Nucleus accumbens (tissue), 56 donors: ENCODE measurements around the gene SDF2.
A peak's percentile ranks its signal among the peaks of the same experiment; 100 is the strongest.
"Not testable (repeated sequence)": the region's sequence is repeated elsewhere in the genome, so short reads cannot be mapped to it uniquely, and the experiment has no call there.

Source experiments
- DNase-seq, 56 donors: peaks; one replicate each; lab custom pipeline; 2025; lab: John Stamatoyannopoulos, UW

The SDF2 gene

GRCh38 chr17:28643983-28644786 lies 17.5 kb downstream of the SDF2 start:
- DNase-seq, result peak in 15 of 56 donors; percentile 1 to 54 (median 19)

- DNase-seq, result no peak
Measured at GRCh38 chr17:28641579-28641978, 20.1 kb downstream of the SDF2 start.

DNA sequence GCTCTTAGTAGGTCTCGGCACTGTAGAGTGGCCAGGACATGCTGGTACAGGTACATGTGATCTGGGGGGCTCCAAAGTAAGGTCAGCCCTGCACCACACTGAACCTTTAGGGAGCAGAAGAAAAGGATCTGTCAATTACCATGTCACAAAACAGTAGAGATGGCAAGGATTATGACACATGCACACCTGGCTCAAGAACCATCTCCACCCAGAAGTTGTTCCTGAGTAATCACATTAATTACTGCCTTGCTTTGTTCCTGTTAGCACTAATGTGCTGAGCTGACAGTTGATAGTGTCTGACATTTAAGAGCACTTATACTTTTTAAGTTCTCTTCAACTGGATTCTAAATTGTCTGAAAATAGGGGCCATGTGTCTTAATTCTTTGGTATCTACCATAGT lies 26.2 kb downstream of the SDF2 start:
- no peak for DNase-seq

DNA sequence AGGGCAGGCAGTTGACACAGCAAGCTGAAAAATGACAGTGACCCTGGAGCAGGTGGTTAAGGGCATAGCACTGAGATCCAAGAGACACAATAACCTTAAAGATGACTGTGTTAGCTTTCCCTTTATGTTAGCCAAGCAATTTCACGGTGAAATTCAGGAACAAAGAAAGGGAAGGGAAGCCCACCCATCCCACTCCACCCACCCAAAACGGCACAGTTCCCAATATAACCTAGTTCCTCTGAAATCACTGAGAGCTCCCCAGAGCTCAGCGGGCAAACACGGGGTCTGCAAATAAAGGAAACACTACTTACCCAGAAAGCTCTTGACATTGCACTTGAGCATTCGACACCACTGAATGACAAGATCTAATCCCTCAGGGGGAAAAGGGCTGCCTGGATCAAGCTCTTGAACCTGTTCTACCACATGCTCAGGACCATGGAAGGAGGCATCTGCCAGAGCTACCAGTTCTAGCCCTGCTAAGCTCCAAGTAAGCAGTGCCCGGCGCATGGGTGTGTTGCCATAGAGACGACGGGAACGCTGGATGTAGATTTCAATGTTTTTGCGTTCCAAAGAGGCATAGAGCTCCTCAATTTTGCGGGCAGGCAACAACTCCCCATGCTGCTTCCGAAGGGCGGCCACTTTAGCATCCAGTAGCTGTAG lies 27.4 kb downstream of the SDF2 start:
- DNase-seq, result peak in 4 of 56 donors; percentile 1 to 40 (median 19)

GRCh38 chr17:28626818-28627217 lies 34.9 kb downstream of the SDF2 start:
- no peak for DNase-seq

DNA sequence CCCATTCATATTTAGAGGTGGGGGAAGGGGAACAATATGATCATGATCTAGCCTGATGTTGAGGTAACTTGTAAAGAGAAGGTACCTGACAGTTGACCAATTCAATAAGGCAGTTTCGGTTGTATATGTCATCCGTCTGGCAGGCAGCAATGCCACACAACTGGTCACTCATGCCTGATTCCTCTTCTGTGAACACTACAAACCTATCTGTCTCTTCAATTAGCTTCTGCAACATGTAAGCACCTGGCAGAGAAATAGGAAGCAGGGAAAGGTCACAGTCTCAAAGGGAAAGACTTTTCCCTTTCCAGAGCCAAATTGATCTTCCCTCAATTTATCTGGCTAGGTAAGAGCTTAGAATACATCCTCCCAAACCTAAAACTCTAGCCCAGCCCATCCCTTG lies 37.6 kb downstream of the SDF2 start:
- DNase-seq, result no peak

DNA sequence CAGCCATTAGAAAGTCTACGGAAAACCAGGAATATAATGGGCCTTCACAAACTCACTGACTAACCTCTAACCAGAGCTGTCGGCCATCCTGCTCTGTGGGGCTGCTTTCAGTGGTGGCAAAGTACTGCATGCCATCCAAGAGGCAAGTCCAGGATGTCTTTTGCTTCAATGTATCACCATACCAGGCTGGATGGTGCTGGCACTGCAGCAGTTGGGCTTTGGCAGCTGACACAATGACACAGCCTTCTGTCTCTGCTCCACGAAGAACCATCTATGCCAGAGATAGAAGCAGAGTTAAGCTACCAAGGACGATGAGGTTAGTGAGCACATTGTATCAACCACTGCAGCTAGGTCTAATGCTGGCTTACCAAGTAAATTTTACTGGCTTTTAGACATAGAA lies 38.0 kb downstream of the SDF2 start:
- DNase-seq, result no peak

DNA sequence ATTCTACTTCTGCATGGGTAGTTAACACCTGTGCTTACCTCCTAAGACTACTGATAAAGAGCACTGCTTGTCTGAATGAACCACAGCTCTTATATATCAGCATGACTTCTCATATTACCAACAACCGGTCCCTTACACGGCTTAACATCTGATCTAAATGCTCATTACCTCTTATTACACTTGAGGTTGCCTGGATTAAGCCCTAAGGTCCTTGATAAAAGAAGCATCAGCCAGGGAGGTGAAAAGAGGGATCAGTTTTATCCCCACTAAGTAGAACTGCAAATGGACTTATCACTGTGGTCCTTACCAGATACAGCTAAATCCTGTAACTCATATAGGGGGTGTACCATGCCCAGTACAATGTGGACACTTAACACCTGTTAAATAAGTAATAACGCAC lies 39.5 kb downstream of the SDF2 start:
- no peak for DNase-seq

DNA sequence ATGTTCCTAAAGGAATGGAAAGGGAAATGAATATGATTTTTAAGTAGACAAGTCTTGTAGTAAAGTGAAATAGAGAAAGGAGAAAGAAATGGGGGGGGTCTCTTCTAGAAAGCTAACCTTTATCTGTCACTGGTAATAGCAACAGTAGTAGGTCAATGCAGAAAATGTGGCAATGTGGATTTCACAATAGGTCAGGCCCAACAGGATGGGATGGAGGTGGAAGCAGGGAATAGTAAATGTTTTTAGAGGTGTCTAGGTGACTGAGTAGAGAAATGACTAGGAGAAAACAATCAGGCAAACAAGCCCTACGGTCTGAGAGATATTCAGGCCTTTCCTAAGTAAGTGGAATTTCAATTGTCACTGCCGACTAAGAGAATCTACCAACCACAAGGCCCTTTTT lies 41.7 kb downstream of the SDF2 start:
- no peak for DNase-seq

GRCh38 chr17:28618464-28618863 lies 43.2 kb downstream of the SDF2 start:
- no peak for DNase-seq

DNA sequence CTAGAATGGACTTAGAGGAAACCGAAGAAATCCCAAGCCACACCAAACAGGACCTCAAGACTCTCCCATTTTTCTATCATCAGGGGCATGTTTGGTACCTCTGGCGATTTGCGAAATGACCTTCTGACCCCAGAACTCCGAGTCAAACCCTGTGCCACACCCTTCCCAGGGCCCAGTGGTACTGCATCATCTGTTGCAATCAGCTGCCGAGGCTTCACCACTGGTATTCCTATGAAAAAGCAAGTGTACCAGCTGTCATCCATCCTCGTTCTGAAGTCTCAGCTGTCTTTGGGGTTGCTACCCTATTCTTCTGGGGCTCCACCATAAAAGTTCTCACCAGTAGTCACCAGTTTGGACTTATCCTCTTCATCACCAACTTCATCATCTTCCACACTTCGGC lies 45.4 kb downstream of the SDF2 start:
- no peak for DNase-seq

GRCh38 chr17:28615260-28615940 lies 46.3 kb downstream of the SDF2 start:
- DNase-seq, result no peak

GRCh38 chr17:28613931-28614381 lies 47.8 kb downstream of the SDF2 start, which contains the start of gene RSKR:
Gene RSKR, minus strand, starts transcription at chr17:28614185. Its CDS starts 24 bp downstream, at chr17:28614161.
- peak in 42 of 56 donors; percentile 1 to 78 (median 42) for DNase-seq

DNA sequence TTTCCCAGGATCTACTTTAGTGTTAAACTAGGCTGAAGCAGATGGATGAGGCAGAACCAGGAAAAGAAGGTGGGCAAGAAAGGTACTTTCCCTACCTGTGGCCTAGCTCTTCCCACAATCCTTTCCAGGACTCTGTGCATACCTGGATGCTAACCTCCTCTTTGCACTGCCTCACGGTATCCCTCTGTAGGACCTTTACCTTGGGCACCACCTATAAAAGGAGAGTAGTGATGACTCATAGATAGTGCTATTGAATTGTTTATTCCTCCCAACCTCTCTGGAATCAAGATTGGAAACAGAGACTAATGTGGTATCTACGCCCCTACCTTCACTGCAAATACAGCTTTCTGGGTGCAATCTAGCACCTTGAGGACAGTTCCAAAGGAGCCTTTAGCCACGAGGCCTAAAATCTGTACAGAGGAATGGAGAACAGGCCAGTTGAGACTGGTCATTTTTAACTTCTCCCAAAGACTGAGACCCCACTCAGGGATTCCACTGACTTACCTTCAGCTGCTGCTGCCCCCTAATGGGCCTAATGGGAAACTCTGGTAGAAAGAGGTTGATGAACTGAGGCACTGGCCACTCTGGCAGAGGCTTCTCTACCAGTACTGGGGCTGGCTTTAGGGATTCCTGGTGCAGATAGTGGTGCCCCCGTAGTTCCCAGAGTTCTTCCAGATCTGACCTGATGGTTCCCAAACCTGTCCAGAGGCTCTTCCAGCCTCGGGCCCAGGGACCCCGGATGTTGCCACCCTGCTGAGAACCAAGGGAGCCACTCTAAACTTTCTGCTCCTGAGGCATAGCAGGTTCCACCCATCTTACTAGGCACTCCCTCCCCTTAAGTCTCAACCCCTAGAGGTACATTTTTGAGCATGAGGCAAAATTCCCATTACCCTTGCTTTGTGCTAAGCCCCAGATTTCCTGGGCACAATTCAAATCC lies 48.5 kb downstream of the SDF2 start:
- DNase-seq, result peak in 25 of 56 donors; percentile 2 to 56 (median 14)

- DNase-seq, result no peak
Measured at GRCh38 chr17:28612531-28612930, 49.2 kb downstream of the SDF2 start.

DNA sequence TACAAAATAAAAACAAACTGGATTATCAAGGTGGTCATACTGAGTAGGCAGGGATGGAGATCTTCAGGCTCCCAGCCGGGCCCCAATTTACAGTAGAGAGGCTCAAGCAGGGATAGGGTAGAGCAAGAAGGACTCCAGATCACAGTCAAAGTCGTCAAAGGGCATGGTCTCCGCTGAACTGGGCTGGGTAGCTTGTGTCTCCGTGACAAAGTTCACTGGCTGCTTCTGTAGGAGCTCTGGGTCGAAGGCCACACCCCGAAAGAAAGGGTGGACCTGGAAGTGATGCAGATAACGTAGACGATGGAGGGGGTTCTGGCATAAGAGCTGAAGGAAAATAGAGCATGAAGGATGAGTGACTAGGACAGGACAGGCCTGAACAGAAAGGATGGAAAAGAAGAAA lies 51.3 kb downstream of the SDF2 start:
- no peak for DNase-seq

GRCh38 chr17:28604031-28604430 lies 57.7 kb downstream of the SDF2 start:
- not testable (repeated sequence) for DNase-seq

DNA sequence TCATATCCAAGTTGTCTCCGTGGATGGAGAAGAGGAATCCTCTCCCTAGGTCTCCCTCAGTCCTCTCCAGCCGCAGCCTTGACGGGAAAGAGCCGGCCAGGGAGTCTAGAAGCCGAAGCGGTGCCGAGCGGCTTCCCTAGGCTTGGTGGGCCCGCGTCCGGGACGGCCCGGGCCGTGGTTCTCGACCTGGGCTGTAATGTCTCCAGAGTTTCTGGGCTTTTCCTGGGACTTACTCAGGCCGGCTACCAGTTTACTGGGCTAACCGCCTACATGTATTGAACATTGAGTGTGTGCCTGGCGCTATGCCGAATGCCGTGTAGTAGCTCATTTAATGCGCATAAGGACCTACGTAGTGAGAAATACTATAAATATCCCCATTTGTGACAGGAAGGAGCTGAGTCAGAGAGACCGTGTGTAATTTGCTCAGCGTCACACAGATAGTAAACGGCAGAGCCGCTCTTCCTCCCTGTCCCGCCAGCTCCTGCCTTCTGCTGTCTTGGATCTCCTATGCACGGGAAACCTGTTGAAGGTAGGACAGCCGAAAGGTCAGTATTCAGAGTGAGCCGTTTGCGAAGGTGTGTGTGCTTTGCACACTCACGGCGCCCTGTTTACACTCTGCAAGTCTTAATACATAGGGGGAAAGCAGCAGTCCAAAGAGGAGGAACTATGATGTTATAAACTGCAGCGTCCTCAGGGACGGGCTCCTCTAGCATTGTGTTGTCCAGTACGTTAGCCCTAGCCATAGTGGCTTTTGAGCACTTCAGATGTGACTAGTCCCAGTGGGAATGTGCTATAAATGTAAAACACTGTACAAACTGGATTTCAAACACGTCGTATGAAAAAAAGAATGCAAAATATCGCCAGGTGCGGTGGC lies 62.2 kb downstream of the SDF2 start:
- DNase-seq, result peak in 34 of 56 donors; percentile 12 to 75 (median 46)

DNA sequence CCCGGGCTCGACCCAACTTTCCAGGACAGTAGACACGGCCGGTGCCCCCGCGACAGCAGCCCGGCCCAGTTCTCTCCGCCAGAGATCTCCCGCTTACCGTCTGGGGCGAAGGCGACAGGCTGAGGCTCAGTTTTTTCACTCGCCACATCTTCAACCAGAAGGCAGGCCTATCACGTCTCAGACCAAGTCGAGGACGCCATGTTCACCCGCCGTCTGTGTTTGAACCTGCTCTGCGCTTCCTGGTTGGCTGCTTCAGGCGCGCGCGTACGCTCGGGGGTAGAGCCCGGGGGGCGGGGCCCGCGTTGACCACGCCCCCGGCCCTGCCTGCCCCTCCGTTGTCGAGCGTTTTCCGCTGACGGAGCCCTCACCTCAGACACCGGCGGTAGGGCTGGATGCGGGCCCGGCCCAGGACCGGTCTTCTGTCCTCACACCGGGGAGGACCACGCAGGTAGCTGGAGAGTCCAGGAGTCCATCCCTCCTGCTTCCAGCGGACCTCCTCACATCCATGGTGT lies 62.9 kb downstream of the SDF2 start, which contains the start of gene SPAG5:
Gene SPAG5, minus strand, starts transcription at position 227 of the 512 bp plus-strand sequence. Its CDS starts 79 bp downstream, at position 148.
- DNase-seq, result peak; percentile 33 to 94 (median 81)
